Measurements from ENCODE around the gene KCNK15. TPM values are rescaled to one million over a fixed set of nuclear protein-coding genes. Genes with fewer than 3 reads are reported as not detected.

The KCNK15 gene
- total RNA-seq, 6 experiments from 2014 or later: 0.07 to 0.28 (median 0.21) TPM; not detected in 1

DNA sequence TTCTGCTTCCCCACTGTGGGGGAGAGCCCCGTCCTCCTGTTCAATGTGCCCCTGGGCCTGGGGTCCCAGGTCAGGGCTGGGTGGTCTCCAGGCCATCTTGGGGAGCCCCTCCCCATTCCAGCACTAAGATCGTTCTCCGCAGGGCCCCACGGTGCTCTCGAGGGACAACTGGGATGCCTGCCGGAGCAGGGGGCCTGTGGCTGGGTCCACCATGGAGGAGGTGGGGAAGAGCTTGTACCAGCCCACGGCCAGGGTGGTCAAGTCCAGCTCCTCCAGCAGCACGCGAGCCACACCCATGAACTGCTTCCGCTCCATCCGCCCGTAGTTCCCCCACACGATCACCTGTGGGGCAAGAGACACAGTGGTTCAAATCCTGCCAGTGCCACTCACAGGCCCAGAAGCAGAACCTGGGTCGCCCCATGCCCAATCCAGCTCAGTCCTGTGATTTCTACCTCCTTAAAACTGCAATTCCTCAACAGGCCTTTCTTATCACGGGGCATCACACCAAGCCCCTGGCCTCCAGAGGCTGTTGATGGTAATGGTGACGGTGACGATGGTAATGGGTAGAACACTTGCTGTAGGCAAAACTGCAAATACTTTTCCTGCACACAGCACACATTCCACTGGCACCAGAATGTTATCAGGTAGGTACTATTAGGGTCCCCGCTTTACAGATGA is 10.5 kb downstream of the KCNK15 start:
- no peaks in the 10 kb centered on the region for H3K9me3 Mint-ChIP-seq
- H3K4me3 Mint-ChIP-seq: no peak overlapping the region
- H3K4me1 Mint-ChIP-seq (ENCODE audit: low read depth): peaks cover 5% of the 10 kb centered on the region; the same call in 1 of the 2 replicates
- no peaks in the 10 kb centered on the region for H3K36me3 Mint-ChIP-seq (ENCODE audit: low read depth)
- TF ChIP-seq, protein P1, sequence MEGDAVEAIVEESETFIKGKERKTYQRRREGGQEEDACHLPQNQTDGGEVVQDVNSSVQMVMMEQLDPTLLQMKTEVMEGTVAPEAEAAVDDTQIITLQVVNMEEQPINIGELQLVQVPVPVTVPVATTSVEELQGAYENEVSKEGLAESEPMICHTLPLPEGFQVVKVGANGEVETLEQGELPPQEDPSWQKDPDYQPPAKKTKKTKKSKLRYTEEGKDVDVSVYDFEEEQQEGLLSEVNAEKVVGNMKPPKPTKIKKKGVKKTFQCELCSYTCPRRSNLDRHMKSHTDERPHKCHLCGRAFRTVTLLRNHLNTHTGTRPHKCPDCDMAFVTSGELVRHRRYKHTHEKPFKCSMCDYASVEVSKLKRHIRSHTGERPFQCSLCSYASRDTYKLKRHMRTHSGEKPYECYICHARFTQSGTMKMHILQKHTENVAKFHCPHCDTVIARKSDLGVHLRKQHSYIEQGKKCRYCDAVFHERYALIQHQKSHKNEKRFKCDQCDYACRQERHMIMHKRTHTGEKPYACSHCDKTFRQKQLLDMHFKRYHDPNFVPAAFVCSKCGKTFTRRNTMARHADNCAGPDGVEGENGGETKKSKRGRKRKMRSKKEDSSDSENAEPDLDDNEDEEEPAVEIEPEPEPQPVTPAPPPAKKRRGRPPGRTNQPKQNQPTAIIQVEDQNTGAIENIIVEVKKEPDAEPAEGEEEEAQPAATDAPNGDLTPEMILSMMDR (IDR thresholded peaks at IDR 0.05): no peak
- H3K27ac Mint-ChIP-seq: no peak overlapping the region
- DNase-seq: no peak
- peaks cover 33% of the 10 kb centered on the region for H3K27me3 Mint-ChIP-seq (ENCODE audit: insufficient read depth)

GRCh38 chr20:44756956-44757355 is 11.3 kb downstream of the KCNK15 start:
- Mint-ChIP-seq H3K4me1 (ENCODE audit: low read depth) (peaks cover 5% of the 10 kb centered on the region; the same call in 1 of the 2 replicates), H3K36me3 (ENCODE audit: low read depth) (no peaks in the 10 kb centered on the region), H3K27ac (no peak overlapping the region), H3K4me3 (no peak overlapping the region), H3K9me3 (no peaks in the 10 kb centered on the region), H3K27me3 (ENCODE audit: insufficient read depth) (peaks cover 33% of the 10 kb centered on the region)
- TF ChIP-seq, protein P1 (IDR thresholded peaks at IDR 0.05): no peak
- no peak for DNase-seq

DNA sequence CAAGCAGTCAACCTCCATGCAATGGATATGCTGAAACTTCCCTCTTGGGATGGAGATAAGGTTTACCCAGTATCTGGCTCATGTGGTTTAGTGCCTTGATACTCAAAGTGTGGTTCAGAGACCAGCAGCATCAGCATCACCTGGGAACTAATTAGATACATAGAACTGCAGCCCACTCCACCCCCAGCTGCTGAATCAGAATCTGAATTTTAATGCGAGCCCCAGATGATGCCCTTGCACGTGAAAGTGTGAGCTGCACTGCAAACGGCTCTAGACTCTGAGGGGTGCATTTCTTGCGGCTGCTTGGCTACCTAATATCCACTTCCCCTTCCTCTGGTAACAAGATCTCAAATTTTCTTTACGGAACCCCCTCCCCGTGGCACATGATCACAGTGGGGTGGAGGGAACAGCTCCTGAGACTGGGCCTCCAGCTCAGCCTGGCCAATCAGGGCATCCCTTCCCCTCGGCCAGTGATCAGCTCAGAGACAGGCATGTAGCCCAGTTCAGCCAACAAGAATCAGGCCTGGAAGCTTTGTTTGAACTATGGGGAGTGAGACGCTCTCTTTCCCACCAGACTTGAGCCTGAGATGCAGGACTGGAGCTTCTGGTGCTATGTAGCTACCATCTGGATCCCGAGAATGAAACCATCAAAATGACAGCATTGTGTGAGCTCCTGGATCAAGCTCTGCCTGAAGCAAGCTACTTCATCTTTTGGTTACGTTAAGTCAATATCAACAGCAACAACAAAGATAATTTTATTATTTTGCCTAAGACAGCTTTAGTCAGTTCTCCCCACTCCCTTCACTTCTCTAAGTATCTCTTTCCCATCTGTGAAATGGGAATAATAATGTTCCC is 12.8 kb downstream of the KCNK15 start:
- Mint-ChIP-seq H3K4me1 (ENCODE audit: low read depth) (peaks cover 5% of the 10 kb centered on the region; the same call in 1 of the 2 replicates), H3K27me3 (ENCODE audit: insufficient read depth) (peaks cover 26% of the 10 kb centered on the region), H3K27ac (no peak overlapping the region), H3K4me3 (no peak overlapping the region), H3K36me3 (ENCODE audit: low read depth) (no peaks in the 10 kb centered on the region), H3K9me3 (no peaks in the 10 kb centered on the region)
- DNase-seq: no peak
- TF ChIP-seq, protein P1 (IDR thresholded peaks at IDR 0.05): no peak

DNA sequence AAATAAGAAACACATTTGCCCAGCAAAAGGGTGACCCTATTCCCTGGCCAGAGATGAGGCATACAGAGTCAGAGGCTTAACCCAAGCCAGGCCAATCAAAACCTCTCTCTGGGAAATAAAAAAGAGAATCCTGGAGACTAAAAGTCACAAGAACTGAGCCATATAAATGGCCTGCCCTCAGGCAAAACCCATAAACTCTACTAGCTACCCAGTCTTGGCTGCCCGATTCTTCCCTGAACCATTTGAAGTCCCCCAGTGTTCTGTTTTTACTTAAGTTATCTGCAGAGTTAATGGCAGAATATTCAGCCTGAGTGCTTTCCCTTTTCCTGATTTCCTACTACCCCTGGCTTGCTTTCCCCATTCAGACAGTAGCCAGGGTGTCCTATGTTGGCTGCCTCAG is 13.9 kb downstream of the KCNK15 start:
- Mint-ChIP-seq H3K9me3 (no peaks in the 10 kb centered on the region), H3K4me3 (no peak overlapping the region), H3K36me3 (ENCODE audit: low read depth) (no peaks in the 10 kb centered on the region), H3K27me3 (ENCODE audit: insufficient read depth) (peaks cover 25% of the 10 kb centered on the region), H3K4me1 (ENCODE audit: low read depth) (peaks cover 5% of the 10 kb centered on the region; the same call in 1 of the 2 replicates), H3K27ac (no peak overlapping the region)
- TF ChIP-seq, protein P1 (IDR thresholded peaks at IDR 0.05): no peak
- DNase-seq: no peak

DNA sequence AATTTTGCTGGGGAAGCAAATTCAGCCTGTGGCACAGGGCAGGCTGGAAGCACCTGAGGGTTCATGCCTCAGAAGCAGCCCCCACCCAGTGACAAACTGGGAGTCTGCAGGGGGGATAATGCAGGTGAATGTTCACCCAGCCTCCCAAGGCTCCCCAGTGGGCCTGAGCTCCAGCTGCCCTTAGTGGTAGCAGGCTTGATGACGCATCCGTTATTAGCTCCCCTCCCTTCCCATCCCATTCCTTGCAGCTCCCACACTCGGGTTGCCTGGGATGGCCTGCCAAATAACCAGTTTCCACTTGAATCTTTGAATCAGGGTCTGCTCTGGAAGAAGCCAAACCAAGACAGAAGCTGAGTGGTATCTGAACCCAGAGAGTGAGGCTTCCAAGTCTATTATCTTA is 15.8 kb downstream of the KCNK15 start:
- H3K27me3 Mint-ChIP-seq (ENCODE audit: insufficient read depth): peaks cover 21% of the 10 kb centered on the region
- no peak for DNase-seq
- TF ChIP-seq, protein P1 (IDR thresholded peaks at IDR 0.05): no peak

More for the DNA sequence above, 15.8 kb downstream of the KCNK15 start:
- Mint-ChIP-seq H3K27ac (no peak overlapping the region), H3K4me1 (ENCODE audit: low read depth) (peaks cover 11% of the 10 kb centered on the region; the same call in 1 of the 2 replicates), H3K9me3 (no peaks in the 10 kb centered on the region), H3K4me3 (no peak overlapping the region), H3K36me3 (ENCODE audit: low read depth) (no peaks in the 10 kb centered on the region)

Data from HFFc6 (cell line).